Naive thymus-derived CD8-positive, alpha-beta T cell (primary cell): Measurements from ENCODE around the gene HMGN5. TPM values are rescaled to one million over a fixed set of nuclear protein-coding genes. Genes with fewer than 3 reads are reported as not detected.
A peak's percentile ranks its signal among the peaks of the same experiment; 100 is the strongest.

ENCODE experiments used
- ATAC-seq, 2 donors: fragments of 150-1000 bp; cut with Tn5 transposase in 1 of 2; sonication (Bioruptor Pico), chemical (Tn5 transposase) in 1 of 2; 1 replicate in 1 of 2; 2 replicates in 1 of 2; pipeline ENCODE4 v1.10.0; 2021; ENCODE audit warnings: mild to moderate bottlenecking in 2 of 2, moderate library complexity in 2 of 2
- POLR2A ChIA-PET: fragments of 350-600 bp; sonication (Branson Sonifier 250); formaldehyde crosslinking; loops from one replicate; lab custom pipeline; 2021; ENCODE audit warnings: antibody characterized with exemption; lab: Charles Lee
- DNase-seq, 10 donors: peaks; one replicate each; pipeline versions ENCODE4 v3.0.0 to v3.0.0-alpha.2; 2020 to 2022
- H3K27ac Mint-ChIP-seq, 10 donors: one replicate each; pipeline ENCODE4 v1.8.0; 2020 to 2022; ENCODE audit warnings: mild to moderate bottlenecking in 10 of 10, mixed read lengths in 10 of 10, moderate library complexity in 4 of 10, inconsistent platforms in 1 of 10
- H3K27me3 Mint-ChIP-seq, 5 donors: one replicate each; pipeline ENCODE4 v1.8.0; 2021 to 2022; ENCODE audit warnings: mixed read lengths in 5 of 5
- H3K36me3 Mint-ChIP-seq, 3 donors: one replicate each; pipeline ENCODE4 v1.8.0; 2020 to 2022; ENCODE audit warnings: mixed read lengths in 3 of 3, mild to moderate bottlenecking in 2 of 3, inconsistent platforms in 1 of 3
- H3K4me1 Mint-ChIP-seq, 4 donors: one replicate each; pipeline ENCODE4 v1.8.0; 2021 to 2022; ENCODE audit warnings: mixed read lengths in 4 of 4
- H3K4me3 Mint-ChIP-seq, 10 donors: one replicate each; pipeline ENCODE4 v1.8.0; 2020 to 2022; ENCODE audit warnings: mild to moderate bottlenecking in 10 of 10, mixed read lengths in 10 of 10, moderate library complexity in 6 of 10, inconsistent platforms in 1 of 10
- H3K9me3 Mint-ChIP-seq, 9 donors: one replicate each; pipeline ENCODE4 v1.8.0; 2020 to 2022; ENCODE audit warnings: mixed read lengths in 9 of 9, mild to moderate bottlenecking in 3 of 9, inconsistent platforms in 1 of 9, moderate library complexity in 1 of 9
- polyA plus RNA-seq, 3 donors: library from polyadenylated mRNA; unstranded; fragments of 300-500 nt; fragmentation: Illumina TruSeq; gene quantifications; one replicate each; pipeline ENCODE4 v1.2.3, GENCODE V29; 2021
- total RNA-seq, 8 experiments: library from RNA in 2 of 8; stranded (reverse) in 2 of 8; gene quantifications; one replicate each; pipeline ENCODE4 v1.2.3 and lab custom pipeline; 2021 to 2026

The HMGN5 gene
- total and polyA plus RNA-seq, 5 experiments from 2014 or later, result 2.4 to 7.4 (median 3.6) TPM

GRCh38 chrX:81205551-81205950 lies 3.8 kb upstream of the HMGN5 start:
- H3K4me3 Mint-ChIP-seq, result peak overlapping the region in 5 of 10 donors; percentile 7 to 42 (median 27)
- POLR2A ChIA-PET, result no interaction called here
- H3K36me3 Mint-ChIP-seq, result peaks cover 0 to 27% (median 8%) of the 10 kb centered on the region in 3 donors
- peaks cover 17 to 66% (median 49%) of the 10 kb centered on the region in 4 donors for H3K4me1 Mint-ChIP-seq
- no peaks in the 10 kb centered on the region for H3K27me3 Mint-ChIP-seq
- H3K9me3 Mint-ChIP-seq, result peaks cover 0 to 2% (median 0%) of the 10 kb centered on the region in 9 donors
- H3K27ac Mint-ChIP-seq, result peak overlapping the region in 2 of 10 donors; percentile 32 to 34
- DNase-seq, result no peak
- ATAC-seq, result no peak

GRCh38 chrX:81202943-81203342 lies 1.2 kb upstream of the HMGN5 start:
- POLR2A ChIA-PET, result interaction anchor here (0.7 to 1.6 kb wide), 2 partner anchors 61 to 82 kb away, joined by 3 to 4 read pairs; no protein-coding TSS in a partner anchor
- H3K4me1 Mint-ChIP-seq, result peaks cover 17 to 68% (median 48%) of the 10 kb centered on the region in 4 donors
- no peak for DNase-seq
- no peak for ATAC-seq
- peak overlapping the region in 9 of 10 donors; percentile 95 to 99 (median 97) for H3K27ac Mint-ChIP-seq
- peaks cover 0 to 16% (median 8%) of the 10 kb centered on the region in 3 donors for H3K36me3 Mint-ChIP-seq
- H3K27me3 Mint-ChIP-seq, result no peaks in the 10 kb centered on the region
- H3K4me3 Mint-ChIP-seq, result peak overlapping the region; percentile 94 to 99 (median 97)
- peaks cover 0 to 3% (median 0%) of the 10 kb centered on the region in 9 donors for H3K9me3 Mint-ChIP-seq

GRCh38 chrX:81202456-81202819 lies 725 bp upstream of the HMGN5 start:
- peak; percentile 15 to 27 for ATAC-seq
- DNase-seq, result peak in 4 of 10 donors; percentile 0 to 23 (median 7)
- Mint-ChIP-seq H3K27ac (peak overlapping the region; percentile 95 to 99 (median 97)), H3K4me3 (peak overlapping the region; percentile 94 to 99 (median 97)), H3K36me3 (peaks cover 0 to 11% (median 8%) of the 10 kb centered on the region in 3 donors), H3K27me3 (no peaks in the 10 kb centered on the region), H3K4me1 (peaks cover 18 to 65% (median 47%) of the 10 kb centered on the region in 4 donors), H3K9me3 (peaks cover 0 to 3% (median 0%) of the 10 kb centered on the region in 9 donors)
- POLR2A ChIA-PET, result interaction anchor here (0.7 to 1.6 kb wide), 3 partner anchors 28 to 82 kb away, joined by 3 to 4 read pairs (median 3); no protein-coding TSS in a partner anchor

GRCh38 chrX:81201071-81201470 lies 642 bp downstream of the HMGN5 start:
- no peaks in the 10 kb centered on the region for H3K27me3 Mint-ChIP-seq
- peaks cover 0 to 3% (median 0%) of the 10 kb centered on the region in 9 donors for H3K9me3 Mint-ChIP-seq
- DNase-seq, result peak in 1 of 10 donors; percentile 6
- peaks cover 0 to 10% (median 8%) of the 10 kb centered on the region in 3 donors for H3K36me3 Mint-ChIP-seq
- POLR2A ChIA-PET, result interaction anchor here (1.1 kb wide), 1 partner anchor 392 kb away, joined by 19 read pairs; the partner anchor contains the start of gene BRWD3
- peak overlapping the region; percentile 95 to 99 (median 97) for H3K27ac Mint-ChIP-seq
- ATAC-seq, result no peak
- H3K4me3 Mint-ChIP-seq, result peak overlapping the region; percentile 94 to 99 (median 97)
- peaks cover 15 to 52% (median 38%) of the 10 kb centered on the region in 4 donors for H3K4me1 Mint-ChIP-seq

- DNase-seq (peak; percentile 10 to 66 (median 46)), ATAC-seq (peak; percentile 72)
- POLR2A ChIA-PET, result no interaction called here
- peaks cover 4 to 5% (median 5%) of the 10 kb centered on the region in 3 donors for H3K36me3 Mint-ChIP-seq
- H3K4me3 Mint-ChIP-seq, result no peak overlapping the region
- peaks cover 0 to 1% (median 0%) of the 10 kb centered on the region in 9 donors for H3K9me3 Mint-ChIP-seq
- peaks cover 5 to 17% (median 15%) of the 10 kb centered on the region in 4 donors for H3K4me1 Mint-ChIP-seq
- H3K27ac Mint-ChIP-seq, result no peak overlapping the region
- H3K27me3 Mint-ChIP-seq, result no peaks in the 10 kb centered on the region
Observed at GRCh38 chrX:81195712-81196111, 6.0 kb downstream of the HMGN5 start.

GRCh38 chrX:81195259-81195658 lies 6.5 kb downstream of the HMGN5 start:
- Mint-ChIP-seq H3K4me1 (peaks cover 5 to 15% (median 14%) of the 10 kb centered on the region in 4 donors), H3K9me3 (peaks cover 0 to 3% (median 0%) of the 10 kb centered on the region in 9 donors), H3K4me3 (no peak overlapping the region), H3K36me3 (peaks cover 4 to 5% (median 5%) of the 10 kb centered on the region in 3 donors), H3K27me3 (no peaks in the 10 kb centered on the region), H3K27ac (no peak overlapping the region)
- no peak for ATAC-seq
- no peak for DNase-seq
- POLR2A ChIA-PET, result no interaction called here

GRCh38 chrX:81174286-81174685 lies 27.4 kb downstream of the HMGN5 start:
- H3K4me3 Mint-ChIP-seq, result no peak overlapping the region
- peaks cover 0 to 9% (median 0%) of the 10 kb centered on the region in 9 donors for H3K9me3 Mint-ChIP-seq
- no peak overlapping the region for H3K27ac Mint-ChIP-seq
- no peaks in the 10 kb centered on the region for H3K36me3 Mint-ChIP-seq
- POLR2A ChIA-PET, result interaction anchor here (1.4 kb wide), 1 partner anchor 28 kb away, joined by 3 read pairs; the partner anchor contains the start of genes HMGN5 and SH3BGRL
- ATAC-seq (no peak), DNase-seq (peak in 3 of 10 donors; percentile 5 to 18 (median 8))
- H3K27me3 Mint-ChIP-seq, result no peaks in the 10 kb centered on the region
- H3K4me1 Mint-ChIP-seq, result peaks cover 0 to 6% (median 0%) of the 10 kb centered on the region in 4 donors

- POLR2A ChIA-PET, result no interaction called here
- Mint-ChIP-seq H3K27ac (no peak overlapping the region), H3K36me3 (no peaks in the 10 kb centered on the region), H3K4me1 (no peaks in the 10 kb centered on the region), H3K27me3 (no peaks in the 10 kb centered on the region), H3K4me3 (no peak overlapping the region), H3K9me3 (no peaks in the 10 kb centered on the region)
- ATAC-seq (no peak), DNase-seq (no peak)
Observed at GRCh38 chrX:81168391-81168790, 33.3 kb downstream of the HMGN5 start.

GRCh38 chrX:81121513-81122363 lies 80.0 kb downstream of the HMGN5 start:
- H3K27me3 Mint-ChIP-seq, result peaks cover 0 to 2% (median 0%) of the 10 kb centered on the region in 5 donors
- ATAC-seq, result peak; percentile 93 to 96
- H3K27ac Mint-ChIP-seq, result peak overlapping the region; percentile 48 to 94 (median 84)
- DNase-seq, result peak; percentile 65 to 93 (median 84)
- H3K4me3 Mint-ChIP-seq, result peak overlapping the region; percentile 86 to 99 (median 96)
- H3K36me3 Mint-ChIP-seq, result no peaks in the 10 kb centered on the region
- H3K4me1 Mint-ChIP-seq, result peaks cover 3 to 16% (median 6%) of the 10 kb centered on the region in 4 donors
- H3K9me3 Mint-ChIP-seq, result no peaks in the 10 kb centered on the region
- POLR2A ChIA-PET, result no interaction called here

GRCh38 chrX:81120936-81121371 lies 80.8 kb downstream of the HMGN5 start:
- ATAC-seq (peak; percentile 52 to 54), DNase-seq (peak in 7 of 10 donors; percentile 2 to 46 (median 19))
- Mint-ChIP-seq H3K4me3 (peak overlapping the region; percentile 86 to 99 (median 96)), H3K36me3 (no peaks in the 10 kb centered on the region), H3K4me1 (peaks cover 3 to 16% (median 6%) of the 10 kb centered on the region in 4 donors), H3K27me3 (peaks cover 0 to 2% (median 0%) of the 10 kb centered on the region in 5 donors), H3K27ac (peak overlapping the region; percentile 51 to 94 (median 84)), H3K9me3 (no peaks in the 10 kb centered on the region)
- POLR2A ChIA-PET, result interaction anchor here (0.7 kb wide), 1 partner anchor 82 kb away, joined by 4 read pairs; the partner anchor contains the start of genes HMGN5 and SH3BGRL

- H3K4me3 Mint-ChIP-seq, result peak overlapping the region; percentile 86 to 99 (median 96)
- ATAC-seq (peak; percentile 15 to 18), DNase-seq (peak in 3 of 10 donors; percentile 2 to 31 (median 5))
- peaks cover 0 to 2% (median 0%) of the 10 kb centered on the region in 5 donors for H3K27me3 Mint-ChIP-seq
- POLR2A ChIA-PET, result interaction anchor here (0.7 to 0.9 kb wide), 2 partner anchors 82 to 311 kb away, joined by 3 to 4 read pairs; partner anchors contain the start of genes HMGN5 and SH3BGRL
- no peaks in the 10 kb centered on the region for H3K36me3 Mint-ChIP-seq
- H3K4me1 Mint-ChIP-seq, result peaks cover 3 to 16% (median 6%) of the 10 kb centered on the region in 4 donors
- no peaks in the 10 kb centered on the region for H3K9me3 Mint-ChIP-seq
- peak overlapping the region in 8 of 10 donors; percentile 3 to 94 (median 88) for H3K27ac Mint-ChIP-seq
Observed at GRCh38 chrX:81120258-81120935, 81.3 kb downstream of the HMGN5 start.

- POLR2A ChIA-PET, result no interaction called here
- H3K27ac Mint-ChIP-seq, result no peak overlapping the region
- H3K27me3 Mint-ChIP-seq, result no peaks in the 10 kb centered on the region
- ATAC-seq (no peak), DNase-seq (no peak)
- H3K36me3 Mint-ChIP-seq, result peaks cover 0 to 6% (median 4%) of the 10 kb centered on the region in 3 donors
- no peak overlapping the region for H3K4me3 Mint-ChIP-seq
- no peaks in the 10 kb centered on the region for H3K9me3 Mint-ChIP-seq
- H3K4me1 Mint-ChIP-seq, result peaks cover 2 to 3% (median 3%) of the 10 kb centered on the region in 4 donors
Observed at GRCh38 chrX:81114757-81115156, 87.0 kb downstream of the HMGN5 start.
